Erythroblast (primary cell): ENCODE results near the gene MORN2.
A peak's percentile ranks its signal among the peaks of the same experiment; 100 is the strongest.

Source experiments
- DNase-seq, 2 experiments: peaks; one replicate each; lab custom pipeline; 2025; lab: John Stamatoyannopoulos, UW
- GATA1 ChIP-seq: IDR thresholded peaks from 2 replicates; pipeline ENCODE4 v1.6.1; 2011; ENCODE audit warnings: low read depth, mild to moderate bottlenecking, control low read depth, low read length, moderate library complexity
- POLR2A ChIP-seq: IDR thresholded peaks from 2 replicates; pipeline ENCODE4 v1.6.1; 2011; ENCODE audit warnings: mild to moderate bottlenecking, low read length

Gene MORN2

DNA sequence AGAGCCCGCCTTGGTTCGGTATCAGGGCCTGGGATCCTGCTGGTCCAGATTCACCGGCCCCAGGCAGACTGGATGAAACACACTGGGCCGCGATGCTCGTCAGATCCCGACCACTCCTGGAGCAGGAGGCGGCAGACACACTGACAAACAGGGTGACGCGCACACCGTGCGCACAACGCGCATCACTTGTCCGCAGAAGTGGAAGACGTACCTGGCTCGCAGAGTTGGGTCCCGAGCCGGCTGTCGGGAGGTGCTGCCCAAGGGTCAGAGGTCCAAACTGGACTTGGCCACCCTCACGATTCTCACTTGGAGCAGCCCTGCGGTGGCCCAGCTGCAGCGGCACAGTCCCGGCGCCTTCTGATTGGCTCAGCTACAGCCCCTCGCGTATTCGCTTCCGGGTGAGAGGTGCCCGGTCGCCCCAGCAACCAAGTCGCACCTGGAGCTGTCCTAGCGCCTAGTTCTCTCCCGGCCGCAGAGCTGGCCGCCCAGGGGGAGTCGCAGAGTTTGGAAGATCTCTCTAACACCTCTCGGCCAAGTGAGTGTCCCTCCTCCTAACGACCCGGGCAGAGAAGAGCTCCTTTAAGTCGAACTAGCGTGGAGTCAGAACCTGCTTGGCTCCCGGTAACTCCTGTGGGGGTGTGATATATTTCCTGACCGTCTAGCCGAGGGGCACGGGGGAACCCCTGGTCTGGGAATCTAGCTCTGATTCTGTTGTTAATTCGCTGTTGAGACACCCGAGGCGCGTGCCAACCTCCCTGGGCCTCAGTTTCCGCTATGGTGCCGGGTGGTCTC is at the start of gene MORN2, which contains the start of gene DHX57:
Gene MORN2, plus strand, starts transcription at position 401 of the 792 bp plus-strand sequence.
Gene DHX57, minus strand, starts transcription at position 359 of the 792 bp plus-strand sequence. CDS start 7,529 bp downstream, outside the sequence.
- TF ChIP-seq POLR2A (peak; percentile 71), GATA1 (no peak)
- peak; percentile 86 to 88 for DNase-seq

DNA sequence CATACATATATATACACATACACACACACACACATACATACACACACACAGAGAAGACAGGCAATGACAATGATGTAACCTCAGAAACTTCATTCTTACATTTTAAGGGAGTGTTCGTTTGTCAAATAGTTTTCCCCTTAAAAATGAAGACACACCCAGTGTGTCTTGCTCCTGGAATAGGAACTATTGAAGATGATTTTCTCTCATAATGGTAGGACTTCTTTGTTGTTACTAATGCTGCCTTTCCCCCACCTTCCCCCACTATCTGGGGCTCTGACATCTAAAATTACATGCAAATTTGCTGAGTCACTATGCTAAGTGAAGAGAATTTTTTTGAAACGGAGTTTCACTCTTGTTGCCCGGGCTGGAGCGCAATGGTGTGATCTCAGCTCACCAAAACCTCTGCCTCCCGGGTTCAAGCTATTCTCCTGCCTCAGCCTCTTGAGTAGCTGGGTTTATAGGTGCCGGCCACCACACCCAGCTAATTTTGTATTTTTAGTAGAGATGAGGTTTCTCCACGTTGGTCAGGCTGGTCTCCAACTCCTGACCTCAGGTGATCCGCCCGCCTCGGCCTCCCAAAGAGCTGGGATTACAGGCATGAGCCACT is 48.1 kb upstream of the MORN2 start:
- DNase-seq = peak; percentile 71 to 81

DNA sequence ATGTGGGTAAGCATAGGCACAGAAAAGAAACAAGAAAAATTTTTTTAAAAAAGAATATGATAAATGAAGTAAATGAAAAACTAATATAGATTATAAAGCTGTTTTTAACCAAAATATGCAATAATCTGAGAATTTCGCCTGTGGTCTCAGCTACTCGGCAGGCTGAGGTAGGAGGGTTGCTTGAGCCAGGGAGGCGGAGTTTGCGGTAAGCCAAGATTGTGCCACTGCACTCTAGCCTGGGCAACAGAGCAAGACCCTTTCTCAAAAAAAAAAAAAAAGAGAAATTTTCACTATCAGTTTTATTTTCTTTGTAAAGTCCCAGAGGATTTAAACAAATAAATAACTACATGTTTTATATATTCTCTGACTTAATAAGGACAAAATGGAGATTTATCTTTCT is 47.3 kb upstream of the MORN2 start:
- no peak for DNase-seq
- no peak for TF ChIP-seq GATA1
- TF ChIP-seq POLR2A = no peak

- DNase-seq = no peak
- no peak for TF ChIP-seq POLR2A
- no peak for TF ChIP-seq GATA1
Measured at GRCh38 chr2:38829971-38830370, 45.8 kb upstream of the MORN2 start.

GRCh38 chr2:38830526-38831159 is 45.1 kb upstream of the MORN2 start:
- no peak for TF ChIP-seq POLR2A
- no peak for TF ChIP-seq GATA1
- no peak for DNase-seq

GRCh38 chr2:38835015-38835601 is 40.7 kb upstream of the MORN2 start:
- TF ChIP-seq POLR2A (no peak), GATA1 (no peak)
- peak; percentile 37 to 59 for DNase-seq

GRCh38 chr2:38835990-38836389 is 39.8 kb upstream of the MORN2 start:
- no peak for DNase-seq
- TF ChIP-seq POLR2A (no peak), GATA1 (no peak)

- DNase-seq = no peak
Measured at GRCh38 chr2:38836791-38837190, 39.0 kb upstream of the MORN2 start.

GRCh38 chr2:38850045-38850444 is 25.7 kb upstream of the MORN2 start:
- no peak for TF ChIP-seq POLR2A
- no peak for TF ChIP-seq GATA1
- no peak for DNase-seq

More at GRCh38 chr2:38836791-38837190, 39.0 kb upstream of the MORN2 start:
- TF ChIP-seq GATA1 = no peak

- TF ChIP-seq POLR2A (no peak), GATA1 (no peak)
Measured at GRCh38 chr2:38856165-38856564, 19.6 kb upstream of the MORN2 start.

DNA sequence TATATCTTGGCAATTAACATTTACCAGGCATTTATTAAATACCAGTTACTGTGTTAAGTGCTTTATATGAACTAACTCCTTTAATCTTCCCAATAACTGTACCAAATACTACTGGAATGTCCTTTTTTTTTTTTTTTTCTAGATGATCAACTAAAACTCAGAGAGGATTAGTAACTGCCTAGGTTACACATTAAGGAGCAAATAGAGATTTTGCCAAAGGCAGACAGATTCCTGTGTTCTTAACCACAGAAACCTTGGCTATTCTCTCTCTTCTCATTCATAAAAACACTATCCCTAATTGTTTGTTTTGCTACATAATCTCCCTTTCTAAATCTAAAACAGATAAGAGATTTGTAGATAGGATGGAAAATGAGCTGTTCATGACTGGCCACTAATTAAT is 13.3 kb upstream of the MORN2 start:
- TF ChIP-seq POLR2A (no peak), GATA1 (no peak)
- DNase-seq = no peak

More at GRCh38 chr2:38856165-38856564, 19.6 kb upstream of the MORN2 start:
- DNase-seq = peak in 1 of 2 experiments; percentile 4

GRCh38 chr2:38863061-38863695 is 12.6 kb upstream of the MORN2 start:
- no peak for DNase-seq
- TF ChIP-seq GATA1 (no peak), POLR2A (no peak)

DNA sequence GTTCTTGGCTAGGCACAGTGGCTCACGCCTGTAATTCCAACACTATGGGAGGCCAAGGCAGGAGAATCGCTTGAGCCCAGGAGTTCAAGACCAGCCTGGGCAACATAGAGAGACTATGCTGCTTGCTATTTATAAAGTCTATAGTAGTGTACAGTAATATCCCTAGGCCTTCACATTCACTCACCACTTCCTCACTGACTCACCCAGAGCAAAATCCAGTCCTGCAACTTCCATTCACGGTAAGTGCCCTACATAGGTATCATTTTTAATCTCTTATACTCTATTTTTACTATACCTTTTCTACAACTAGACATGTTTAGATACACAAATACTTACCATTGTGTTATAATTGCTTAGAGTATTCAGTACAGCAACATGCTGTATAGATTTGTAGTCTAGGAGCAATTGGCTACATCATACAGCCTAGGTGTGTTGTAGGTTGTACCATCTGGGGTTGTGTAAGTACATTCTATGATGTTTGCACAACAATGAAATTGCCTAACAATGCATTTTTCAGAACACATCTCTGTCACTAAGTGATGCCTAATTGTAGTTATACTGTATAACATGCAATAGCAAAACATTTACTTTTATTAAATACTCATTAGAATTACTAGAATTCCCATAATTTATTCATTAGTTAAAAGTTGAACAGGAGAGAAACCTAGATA is 8.9 kb upstream of the MORN2 start:
- no peak for DNase-seq
- no peak for TF ChIP-seq POLR2A
